SW 1271 (cell line): ENCODE results near the gene SFT2D1.

Experiments
- DNase-seq, 2 experiments: peaks; one replicate each; lab custom pipeline; 2025; lab: John Stamatoyannopoulos, UW

SFT2D1 gene

GRCh38 chr6:166277892-166278578 lies 64.3 kb downstream of the SFT2D1 start:
- no peak for DNase-seq

GRCh38 chr6:166277018-166277417 lies 65.3 kb downstream of the SFT2D1 start:
- DNase-seq: no peak

GRCh38 chr6:166275714-166276166 lies 66.6 kb downstream of the SFT2D1 start:
- peak in 1 of 2 experiments; percentile 42 for DNase-seq

- DNase-seq: no peak
Observed at GRCh38 chr6:166274739-166275370, 67.5 kb downstream of the SFT2D1 start.

GRCh38 chr6:166274163-166274562 lies 68.2 kb downstream of the SFT2D1 start:
- no peak for DNase-seq

- DNase-seq: no peak
Observed at GRCh38 chr6:166271376-166271765, 71.0 kb downstream of the SFT2D1 start.

- DNase-seq: no peak
Observed at GRCh38 chr6:166270706-166271375, 71.5 kb downstream of the SFT2D1 start.
